HG03469 (cell line): Measurements from ENCODE around the gene REC114.
"Not testable (repeated sequence)": the region's sequence is repeated elsewhere in the genome, so short reads cannot be mapped to it uniquely, and the experiment has no call there.

Experiments
- ATAC-seq: cut with Tn5 transposase; IDR thresholded peaks from one replicate; pipeline ENCODE4 v1.9.1; 2021; ENCODE audit warnings: mild to moderate bottlenecking, moderate library complexity, moderate number of reproducible peaks; ENCODE audit not compliant: unreplicated experiment

REC114 gene

DNA sequence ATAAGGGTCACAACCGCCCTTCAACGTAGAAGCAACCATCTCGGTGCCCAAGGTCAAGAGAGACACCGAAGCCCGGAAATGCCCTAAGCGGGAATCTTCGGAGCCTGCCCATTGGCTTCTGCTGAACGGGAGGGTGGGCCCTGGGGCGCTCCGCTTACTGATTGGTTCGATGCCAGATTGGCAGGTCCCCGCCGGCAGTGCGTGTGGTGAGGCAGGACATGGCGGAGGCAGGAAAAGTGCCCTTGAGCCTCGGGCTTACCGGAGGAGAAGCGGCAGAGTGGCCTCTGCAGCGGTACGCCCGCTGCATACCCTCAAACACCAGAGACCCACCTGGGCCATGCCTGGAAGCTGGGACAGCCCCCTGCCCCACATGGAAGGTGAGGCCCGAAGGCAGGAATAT is at the start of gene REC114:
TSS of gene REC114 (plus strand) at position 197 of the 400 bp plus-strand sequence. CDS start at position 219, 22 bp downstream.
- no peak for ATAC-seq

DNA sequence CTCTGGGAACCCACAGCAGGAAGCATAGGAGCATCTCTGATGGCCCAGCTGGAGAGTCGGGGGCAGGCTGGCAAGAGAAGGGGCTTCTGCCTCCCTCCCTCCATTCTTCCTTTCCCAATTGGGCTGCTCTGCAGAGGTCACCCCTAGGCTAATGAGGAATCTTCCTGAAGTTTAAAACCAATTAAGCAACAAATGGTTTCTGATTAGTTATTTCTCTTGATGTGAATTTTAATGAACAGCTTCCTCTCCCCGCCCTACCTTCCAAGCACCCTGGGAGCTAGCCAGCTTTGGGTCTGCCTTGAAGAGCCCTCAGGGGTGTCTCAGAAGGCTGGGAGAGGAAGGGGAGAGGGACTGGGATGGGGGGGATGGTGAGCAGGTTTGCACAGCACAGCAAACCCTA is 49.6 kb upstream of the REC114 start:
- no peak for ATAC-seq

GRCh38 chr15:73394782-73395181 is 48.2 kb upstream of the REC114 start:
- no peak for ATAC-seq

DNA sequence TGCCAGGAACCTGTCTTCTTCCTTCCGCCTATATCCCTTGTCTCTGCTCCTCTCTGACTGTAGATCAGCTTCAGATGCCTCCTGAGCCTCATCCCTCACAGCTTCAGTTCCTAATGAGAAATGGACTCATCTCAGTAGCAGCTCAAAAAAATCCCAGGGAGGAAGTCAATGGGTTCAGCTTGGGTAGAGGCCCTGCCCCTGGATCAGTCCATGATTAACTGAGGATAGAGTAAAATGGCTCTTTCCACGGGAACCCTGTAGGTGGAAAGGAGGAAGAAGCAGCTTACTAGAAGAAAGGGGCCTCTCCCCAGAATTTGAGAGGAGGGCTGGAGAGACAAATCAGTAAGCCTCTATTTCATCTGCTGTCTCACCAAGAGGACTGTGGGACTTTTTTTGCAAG is 47.3 kb upstream of the REC114 start:
- ATAC-seq = no peak

DNA sequence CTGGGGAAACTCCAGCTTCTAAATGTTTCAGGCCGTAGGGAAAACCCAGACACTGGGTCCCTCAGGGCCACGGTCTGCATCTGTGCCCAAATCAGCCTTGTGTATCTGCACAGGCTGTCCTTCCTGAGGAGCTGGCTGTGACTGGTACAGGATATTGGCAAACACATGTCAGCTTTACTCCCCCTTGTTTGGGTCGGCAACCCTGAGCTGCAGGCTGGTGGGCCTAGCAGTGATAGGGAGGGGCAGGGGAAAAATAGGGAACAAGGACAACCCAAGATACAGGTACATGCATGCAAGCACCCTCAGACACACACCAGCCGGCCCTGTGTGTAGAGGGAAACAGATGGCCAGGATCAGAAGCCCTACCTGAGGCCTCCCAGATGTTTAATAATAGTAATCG is 45.5 kb upstream of the REC114 start:
- no peak for ATAC-seq

- ATAC-seq = no peak
These were observed 44.1 kb upstream of the REC114 start for GRCh38 chr15:73398861-73399260.

- ATAC-seq = not testable (repeated sequence)
These were observed 42.7 kb upstream of the REC114 start for GRCh38 chr15:73400222-73400621.

DNA sequence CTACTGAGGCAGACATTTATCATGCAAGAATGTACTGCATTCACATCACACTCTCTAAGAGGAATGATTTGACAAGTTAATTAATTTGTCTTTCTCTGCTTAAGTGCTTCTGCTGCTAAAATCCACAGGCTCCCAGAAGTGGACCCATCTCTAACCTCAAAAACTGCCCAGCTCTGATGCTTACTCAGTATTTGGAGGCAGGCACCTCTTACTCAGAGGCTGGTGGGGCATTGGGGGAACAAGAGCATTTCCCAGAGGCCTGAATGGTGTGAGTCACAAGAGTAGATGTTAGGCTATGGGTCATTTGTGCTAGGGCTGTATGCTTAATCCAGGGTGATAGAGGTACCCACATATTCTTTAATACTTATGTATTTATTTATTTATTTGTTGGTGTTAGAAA is 39.8 kb upstream of the REC114 start:
- no peak for ATAC-seq

DNA sequence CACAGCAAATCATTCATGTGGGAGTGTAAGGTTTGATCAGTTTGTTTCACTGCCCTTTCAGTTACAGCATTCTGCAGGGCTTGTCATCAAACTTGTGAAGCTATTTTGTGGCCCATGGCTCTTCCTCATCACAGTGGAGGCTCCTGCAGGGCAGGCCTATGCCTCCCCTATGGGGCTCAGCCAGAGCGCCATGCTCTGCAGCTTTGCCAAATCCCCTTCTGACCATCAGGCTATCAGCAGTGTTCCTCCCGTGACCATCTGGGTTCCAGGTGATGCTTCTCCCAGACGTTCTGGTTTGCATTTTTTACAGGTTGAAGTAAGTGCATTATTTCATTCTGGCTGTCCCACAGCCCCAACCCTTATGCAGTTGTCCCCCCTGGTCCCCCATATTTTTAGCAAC is 28.1 kb upstream of the REC114 start:
- no peak for ATAC-seq

GRCh38 chr15:73424506-73424905 is 18.5 kb upstream of the REC114 start:
- no peak for ATAC-seq

- ATAC-seq = no peak
These were observed 17.5 kb upstream of the REC114 start for GRCh38 chr15:73425510-73425909.

DNA sequence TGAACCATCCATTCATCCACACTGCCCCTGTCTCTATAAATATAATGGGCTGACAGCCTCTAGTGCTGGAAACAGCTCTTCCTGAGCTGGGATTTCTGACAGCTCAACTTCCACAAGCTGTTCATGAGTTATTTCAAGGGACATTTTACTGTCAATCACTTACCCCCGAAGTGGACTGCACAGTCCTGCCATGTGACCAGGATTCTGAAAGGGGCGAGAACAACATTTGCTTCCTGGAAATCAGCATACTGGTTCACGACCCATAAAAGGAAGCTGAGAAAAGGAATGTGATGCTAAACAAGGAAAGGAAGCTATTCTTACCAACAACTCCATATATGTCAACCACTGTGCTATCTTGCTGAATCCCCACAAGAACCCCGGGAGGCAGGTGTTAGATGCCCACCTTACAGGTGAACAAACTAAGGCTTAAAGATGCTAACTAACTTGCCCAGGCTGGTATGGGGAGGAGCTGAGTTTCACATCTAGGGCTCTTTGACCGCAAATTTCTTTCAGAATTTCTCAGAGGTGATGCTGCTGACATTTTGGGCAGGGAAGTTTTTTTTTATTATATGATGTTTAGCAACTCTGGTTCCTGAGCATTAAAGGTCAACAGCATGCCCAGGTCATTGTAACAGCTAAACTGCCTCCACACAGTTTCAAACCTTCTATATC is 16.5 kb upstream of the REC114 start:
- ATAC-seq = no peak

DNA sequence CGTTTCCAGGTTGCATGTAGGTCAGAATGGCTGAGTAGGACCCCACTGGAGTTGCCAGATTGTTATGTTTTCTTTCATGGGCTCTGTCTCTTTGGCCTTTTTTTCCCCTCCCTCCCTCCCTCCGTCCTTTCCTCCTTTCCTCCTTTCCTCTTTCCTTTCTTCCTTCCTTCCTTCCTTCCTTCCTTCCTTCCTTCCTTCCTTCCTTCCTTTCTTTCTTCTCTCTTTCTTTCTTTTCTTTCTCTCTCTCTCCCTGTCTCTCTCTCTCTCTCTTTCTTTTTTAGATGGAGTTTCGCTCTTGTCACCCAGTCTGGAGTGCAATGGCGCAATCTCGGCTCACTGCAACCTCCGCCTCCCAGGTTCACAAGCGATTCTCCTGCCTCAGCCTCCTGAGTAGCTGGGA is 11.6 kb upstream of the REC114 start:
- not testable (repeated sequence) for ATAC-seq

DNA sequence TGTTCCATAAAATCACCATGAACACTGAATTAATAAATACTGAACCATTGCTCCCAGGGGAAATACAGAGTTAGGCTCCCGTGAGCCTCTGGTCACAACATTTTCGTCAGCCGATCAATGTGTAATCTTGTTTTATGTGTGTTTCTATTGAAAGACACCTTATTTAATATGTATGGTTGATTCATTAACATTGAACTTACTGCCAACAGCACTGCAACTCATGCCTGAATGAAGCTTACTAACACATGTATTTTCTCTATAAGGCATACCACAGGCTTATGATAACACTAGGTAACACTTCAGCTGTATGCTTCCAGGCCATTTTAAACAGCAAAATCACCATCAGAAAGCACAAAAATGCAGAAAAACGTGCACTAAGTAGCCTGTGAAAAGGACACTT is 9.1 kb upstream of the REC114 start:
- no peak for ATAC-seq

- ATAC-seq = no peak
These were observed 6.4 kb upstream of the REC114 start for GRCh38 chr15:73436613-73437012.

- no peak for ATAC-seq
These were observed 5.3 kb upstream of the REC114 start for GRCh38 chr15:73437543-73438109.

- ATAC-seq = no peak
These were observed 4.3 kb upstream of the REC114 start for GRCh38 chr15:73438651-73439050.

DNA sequence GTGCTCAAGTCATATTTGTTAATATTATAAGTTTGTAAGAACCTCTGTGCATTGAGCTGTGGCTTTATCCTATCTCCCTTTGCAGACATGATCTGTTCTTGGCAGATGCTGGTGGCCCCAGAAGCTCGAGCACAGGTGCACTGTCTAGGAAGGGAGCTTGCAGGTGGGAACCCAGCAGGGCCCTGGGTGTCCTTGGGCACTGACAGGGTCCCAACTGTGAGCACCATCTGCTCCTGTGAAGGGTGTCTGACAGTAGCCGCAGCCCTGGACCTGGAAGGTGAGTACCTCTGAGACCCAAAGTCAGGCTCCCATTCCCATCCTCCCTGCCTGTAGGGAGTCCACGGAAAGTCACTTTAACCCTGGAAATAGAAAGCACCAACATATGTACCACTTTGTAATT is 2.4 kb upstream of the REC114 start:
- ATAC-seq = no peak

GRCh38 chr15:73442421-73442820 is 543 bp upstream of the REC114 start:
- ATAC-seq = no peak

DNA sequence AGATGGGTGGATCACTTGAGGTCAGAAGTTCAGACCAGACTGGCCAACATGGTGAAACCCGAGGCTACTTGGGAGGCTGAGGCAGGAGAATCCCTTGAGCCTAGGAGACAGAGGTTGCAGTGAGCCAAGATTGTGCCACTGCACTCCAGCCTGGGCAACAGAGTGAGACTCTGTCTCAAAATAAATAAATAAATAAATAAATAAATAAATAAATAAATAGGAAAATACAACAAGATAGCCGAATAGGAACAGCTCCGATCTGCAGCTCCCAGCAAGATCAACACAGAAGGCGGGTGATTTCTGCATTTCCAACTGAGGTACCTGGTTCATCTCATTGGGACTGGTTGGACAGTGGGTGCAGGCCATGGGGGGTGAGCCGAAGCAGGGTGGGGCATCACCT is 4.5 kb downstream of the REC114 start:
- ATAC-seq = not testable (repeated sequence)

DNA sequence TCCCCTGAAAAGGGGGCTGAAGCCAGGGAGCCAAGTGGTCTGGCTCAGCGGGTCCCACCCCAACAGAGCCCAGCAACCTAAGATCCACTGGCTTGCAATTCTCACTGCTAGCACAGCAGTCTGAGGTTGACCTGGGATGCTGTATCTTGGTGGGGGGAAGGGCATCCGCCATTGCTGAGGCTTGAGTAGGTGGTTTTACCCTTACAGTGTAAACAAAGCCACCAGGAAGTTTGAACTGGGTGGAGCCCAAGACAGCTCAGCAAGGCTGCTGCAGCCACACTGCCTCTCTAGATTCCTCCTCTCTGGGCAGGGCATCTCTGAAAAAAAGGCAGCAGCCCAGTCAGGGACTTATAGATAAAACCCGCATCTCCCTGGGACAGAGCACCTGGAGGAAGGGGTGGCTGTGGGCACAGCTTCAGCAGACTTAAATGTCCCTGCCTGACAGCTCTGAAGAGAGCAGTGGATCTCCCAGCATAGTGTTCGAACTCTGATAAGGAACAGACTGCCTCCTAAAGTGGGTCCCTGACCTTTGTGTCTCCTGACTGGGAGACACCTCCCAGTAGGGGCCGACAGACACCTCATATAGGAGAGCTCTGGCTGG is 5.3 kb downstream of the REC114 start:
- not testable (repeated sequence) for ATAC-seq

DNA sequence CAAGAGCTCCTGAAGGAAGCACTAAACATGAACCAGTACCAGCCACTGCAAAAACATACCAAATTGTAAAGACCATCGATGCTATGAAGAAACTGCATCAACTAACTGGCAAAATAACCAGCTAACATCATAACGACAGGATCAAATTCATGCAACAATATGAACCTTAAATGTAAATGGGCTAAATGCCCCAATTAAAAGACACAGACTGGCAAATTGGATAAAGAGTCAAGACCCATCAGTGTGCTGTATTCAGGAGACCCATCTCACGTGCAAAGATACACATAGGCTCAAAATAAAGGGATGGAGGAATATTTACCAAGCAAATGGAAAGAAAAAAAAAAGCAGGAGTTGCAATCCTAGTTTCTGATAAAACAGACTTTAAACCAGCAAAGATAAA is 7.0 kb downstream of the REC114 start:
- not testable (repeated sequence) for ATAC-seq
